Astrocyte of the cerebellum (primary cell): ENCODE results near the gene MAPRE3.

Experiments used
- DNase-seq: peaks from one replicate; pipeline ENCODE4 v3.0.0-alpha.2; 2011; ENCODE audit warnings: low read depth
- H3K4me3 ChIP-seq: 2 replicates; pipeline ENCODE4 v1.5.1; 2011; ENCODE audit warnings: mild to moderate bottlenecking, low read depth, low read length, moderate library complexity
- CTCF ChIP-seq: IDR thresholded peaks from 2 replicates; pipeline ENCODE4 v1.5.1; 2012; ENCODE audit warnings: low read length, low read depth, moderate library complexity, mild to moderate bottlenecking; ENCODE audit errors: missing control alignments
- in situ Hi-C: cut with HindIII; loops from 2 replicates; pipeline ENCODE4 v1.10.0; 2017; ENCODE audit warnings: low sequenced_read_pairs

Gene MAPRE3

GRCh38 chr2:27025281-27025800 lies 54.9 kb downstream of the MAPRE3 start:
- in situ Hi-C loops: no loop called here
- no peak for DNase-seq
- no peak for TF ChIP-seq CTCF
- no peak overlapping the region for H3K4me3 ChIP-seq

- no peak for TF ChIP-seq CTCF
- in situ Hi-C loops: no loop called here
- no peak overlapping the region for H3K4me3 ChIP-seq
- no peak for DNase-seq
These were observed 55.7 kb downstream of the MAPRE3 start for GRCh38 chr2:27025861-27026851.

- no peak for TF ChIP-seq CTCF
- no peak for DNase-seq
- H3K4me3 ChIP-seq: no peak overlapping the region
- in situ Hi-C loops: no loop called here
These were observed 56.8 kb downstream of the MAPRE3 start for GRCh38 chr2:27027211-27027651.

- no peak for TF ChIP-seq CTCF
- no peak overlapping the region for H3K4me3 ChIP-seq
- in situ Hi-C loops: no loop called here
- no peak for DNase-seq
These were observed 58.6 kb downstream of the MAPRE3 start for GRCh38 chr2:27029051-27029450.

- peak; percentile 48 for DNase-seq
- H3K4me3 ChIP-seq: peak within 1 kb of the TSS; percentile 100
- in situ Hi-C loops: no loop called here
- TF ChIP-seq CTCF: no peak
These were observed 62.2 kb downstream of the MAPRE3 start, which contains the start of gene TMEM214 for GRCh38 chr2:27032495-27033252. Gene TMEM214 (plus strand): TSS chr2:27032965. CDS start chr2:27033016, 51 bp downstream.

GRCh38 chr2:27033253-27033852 lies 62.9 kb downstream of the MAPRE3 start:
- TF ChIP-seq CTCF: no peak
- in situ Hi-C loops: no loop called here
- H3K4me3 ChIP-seq: peak overlapping the region; percentile 100
- no peak for DNase-seq
